Ovary (tissue), 3 donors: ENCODE data around the gene PAFAH1B2.

Experiments
- POLR2A ChIP-seq: fragments of 450-650 bp; IDR thresholded peaks from one replicate; pipeline ENCODE4 v1.6.1; 2017; ENCODE audit warnings: antibody characterized with exemption, mild to moderate bottlenecking, moderate library complexity
- TF ChIP-seq, protein P1 (sequence below), 3 donors: fragments of 450-650 bp in 2 of 3; fragments of 200-600 bp in 1 of 3; IDR thresholded peaks; one replicate each; pipeline versions ENCODE4 v1.5.1 to v1.8.0; 2016 to 2022; ENCODE audit warnings: antibody characterized with exemption in 3 of 3, mild to moderate bottlenecking in 1 of 3
- donor health status: DM: no; HTN: no; CAD: no.

DNA sequence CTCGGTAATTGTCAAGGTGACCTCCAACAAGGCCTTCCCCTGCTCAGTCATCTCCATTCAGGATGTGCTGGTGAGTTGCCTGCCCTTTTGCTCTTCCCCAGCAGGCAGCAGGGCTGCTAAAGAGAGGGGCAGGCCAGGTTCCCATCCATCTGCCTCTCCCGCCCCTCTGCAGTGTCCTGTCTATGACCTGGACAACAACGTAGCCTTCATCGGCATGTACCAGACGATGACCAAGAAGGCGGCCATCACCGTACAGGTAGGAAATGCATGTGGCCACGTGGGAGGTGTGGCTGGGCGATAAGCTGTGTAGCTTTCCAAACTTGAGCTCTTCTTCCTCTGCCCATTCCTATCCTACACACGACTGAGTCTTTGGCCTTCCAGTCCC lies 38.5 kb downstream of the PAFAH1B2 start:
- TF ChIP-seq, protein P1, sequence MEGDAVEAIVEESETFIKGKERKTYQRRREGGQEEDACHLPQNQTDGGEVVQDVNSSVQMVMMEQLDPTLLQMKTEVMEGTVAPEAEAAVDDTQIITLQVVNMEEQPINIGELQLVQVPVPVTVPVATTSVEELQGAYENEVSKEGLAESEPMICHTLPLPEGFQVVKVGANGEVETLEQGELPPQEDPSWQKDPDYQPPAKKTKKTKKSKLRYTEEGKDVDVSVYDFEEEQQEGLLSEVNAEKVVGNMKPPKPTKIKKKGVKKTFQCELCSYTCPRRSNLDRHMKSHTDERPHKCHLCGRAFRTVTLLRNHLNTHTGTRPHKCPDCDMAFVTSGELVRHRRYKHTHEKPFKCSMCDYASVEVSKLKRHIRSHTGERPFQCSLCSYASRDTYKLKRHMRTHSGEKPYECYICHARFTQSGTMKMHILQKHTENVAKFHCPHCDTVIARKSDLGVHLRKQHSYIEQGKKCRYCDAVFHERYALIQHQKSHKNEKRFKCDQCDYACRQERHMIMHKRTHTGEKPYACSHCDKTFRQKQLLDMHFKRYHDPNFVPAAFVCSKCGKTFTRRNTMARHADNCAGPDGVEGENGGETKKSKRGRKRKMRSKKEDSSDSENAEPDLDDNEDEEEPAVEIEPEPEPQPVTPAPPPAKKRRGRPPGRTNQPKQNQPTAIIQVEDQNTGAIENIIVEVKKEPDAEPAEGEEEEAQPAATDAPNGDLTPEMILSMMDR (IDR thresholded peaks at IDR 0.05) = no peak
- TF ChIP-seq POLR2A = no peak
